IPS DF 19.7 (cell line): ENCODE measurements around the gene MGAT5.
"Not testable (repeated sequence)": the region's sequence is repeated elsewhere in the genome, so short reads cannot be mapped to it uniquely, and the experiment has no call there.

Experiments
- DNase-seq: peaks from one replicate; pipeline ENCODE4 v3.0.0-alpha.2; 2013; ENCODE audit warnings: low read depth, low spot score

The MGAT5 gene

DNA sequence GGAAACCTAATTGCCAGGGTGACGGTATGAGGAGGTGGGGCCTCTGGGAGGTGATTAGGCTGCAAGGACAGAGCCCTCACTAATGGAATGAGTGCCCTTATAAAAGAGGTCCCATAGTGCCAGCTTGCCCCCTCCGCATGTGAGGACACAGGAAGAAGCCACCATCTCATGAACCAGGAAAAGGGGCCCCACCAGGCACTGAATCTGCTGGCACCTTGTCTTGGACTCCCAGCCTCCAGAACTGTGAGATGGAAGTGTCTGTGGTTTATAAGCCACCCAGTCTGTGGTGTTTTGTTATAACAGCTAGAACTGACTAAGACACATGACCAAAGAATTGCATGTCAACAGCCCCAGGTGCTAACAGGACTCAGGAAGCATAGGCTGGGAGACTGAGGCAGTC, 214.3 kb downstream of the MGAT5 start:
- no peak for DNase-seq

- no peak for DNase-seq
Observed at GRCh38 chr2:134468776-134469175, 214.9 kb downstream of the MGAT5 start.

GRCh38 chr2:134469516-134470115, 215.7 kb downstream of the MGAT5 start:
- no peak for DNase-seq

DNA sequence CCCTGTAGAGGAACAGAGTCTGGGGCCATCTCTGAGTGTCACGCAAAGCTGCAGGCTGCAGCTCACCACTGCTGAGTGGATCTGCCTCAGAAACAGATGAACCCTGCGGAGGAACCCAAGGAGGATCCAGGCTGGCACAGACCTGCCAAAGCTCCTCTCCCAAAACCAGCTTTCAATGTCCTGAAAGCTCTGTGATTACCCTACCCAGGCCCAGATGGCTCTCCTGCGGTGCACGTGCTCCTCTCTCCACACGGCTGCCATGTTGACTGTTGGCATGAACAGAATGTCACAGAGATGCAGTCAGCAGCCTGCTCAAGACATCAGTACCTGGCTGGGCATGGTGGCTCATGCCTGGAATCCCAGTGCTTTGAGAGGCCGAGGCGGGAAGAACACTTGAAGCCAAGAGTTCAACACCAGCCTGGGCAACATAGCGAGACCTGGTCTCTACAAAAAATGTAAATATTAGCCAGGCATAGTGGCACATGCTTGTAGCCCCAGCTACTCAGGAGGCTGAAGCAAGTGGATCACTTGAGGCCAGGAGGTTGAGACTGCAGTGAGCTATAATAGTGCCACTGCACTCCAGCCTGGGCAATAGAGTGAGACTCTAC, 216.8 kb downstream of the MGAT5 start:
- no peak for DNase-seq

DNA sequence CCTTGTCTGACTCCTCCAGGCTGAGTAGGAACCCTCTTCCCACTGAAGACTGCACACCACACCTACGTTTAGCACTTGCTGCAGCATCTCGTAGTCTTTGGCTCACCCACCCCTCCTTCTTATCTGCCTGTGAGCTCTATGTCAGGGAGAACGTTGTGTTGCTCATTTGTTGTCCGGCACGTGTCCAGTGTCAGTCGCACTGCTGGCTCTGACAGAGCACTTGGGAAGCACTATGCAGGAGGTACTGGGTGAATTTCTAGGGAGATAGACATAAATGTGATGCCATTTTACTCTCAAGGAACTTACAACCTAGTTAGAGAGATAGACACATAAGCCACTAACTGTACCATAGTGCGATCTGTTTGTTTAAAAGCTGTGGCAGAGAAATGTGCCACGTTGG, 223.1 kb downstream of the MGAT5 start:
- not testable (repeated sequence) for DNase-seq

DNA sequence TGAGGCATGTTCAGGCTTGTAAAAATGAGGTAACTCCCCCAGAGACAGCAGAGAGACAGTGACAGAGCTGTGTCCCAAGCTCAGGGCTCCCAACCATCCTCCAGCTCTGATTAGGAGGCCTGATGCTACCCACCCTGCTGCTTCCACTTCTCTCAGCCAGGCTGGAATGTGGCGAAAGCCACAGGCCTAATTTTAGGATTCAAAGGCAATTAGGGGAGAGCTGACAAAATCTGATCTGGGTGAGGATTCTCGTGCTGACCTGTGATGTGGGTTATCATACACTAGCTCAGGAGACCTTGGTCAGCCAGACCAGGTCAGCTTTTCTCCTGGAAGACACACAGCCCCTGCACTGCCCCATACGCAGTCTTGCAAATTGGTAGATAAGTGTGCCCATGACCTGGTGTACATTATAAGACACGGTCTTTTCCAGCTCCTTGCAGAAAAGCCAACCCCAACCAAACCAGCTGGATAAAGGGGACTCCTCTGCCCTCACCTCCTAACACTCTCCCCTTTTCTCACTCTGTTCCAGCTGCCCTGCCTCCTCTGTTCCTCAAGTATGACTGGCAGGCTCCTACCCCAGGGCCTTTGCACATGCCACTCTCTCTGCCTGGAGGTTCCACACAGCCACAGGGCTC, 225.9 kb downstream of the MGAT5 start:
- no peak for DNase-seq

GRCh38 chr2:134482131-134482723, 228.4 kb downstream of the MGAT5 start:
- no peak for DNase-seq

GRCh38 chr2:134482766-134483340, 229.0 kb downstream of the MGAT5 start:
- DNase-seq = no peak

GRCh38 chr2:134489732-134490384, 236.0 kb downstream of the MGAT5 start:
- DNase-seq = no peak

DNA sequence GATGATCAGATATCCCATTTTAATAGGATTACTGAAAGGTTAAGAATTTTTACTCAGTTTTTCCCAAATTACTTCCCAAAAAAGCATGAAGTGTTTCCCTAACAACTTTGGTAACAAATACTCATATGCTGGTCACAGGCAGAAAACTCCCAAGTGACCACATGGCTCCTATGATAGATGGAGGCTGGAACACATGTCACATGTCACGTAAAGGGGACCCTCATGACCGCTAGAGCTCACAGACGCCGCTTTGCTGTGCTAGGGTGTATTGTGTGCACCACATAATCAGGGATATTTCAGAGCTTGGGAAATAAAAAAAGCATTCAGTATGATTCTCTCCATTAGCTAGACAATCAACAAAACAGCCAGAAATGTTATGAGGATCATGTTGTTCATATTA, 236.7 kb downstream of the MGAT5 start:
- no peak for DNase-seq

- no peak for DNase-seq
Observed at GRCh38 chr2:134491022-134491421, 237.2 kb downstream of the MGAT5 start.

GRCh38 chr2:134491771-134492441, 238.0 kb downstream of the MGAT5 start:
- no peak for DNase-seq

DNA sequence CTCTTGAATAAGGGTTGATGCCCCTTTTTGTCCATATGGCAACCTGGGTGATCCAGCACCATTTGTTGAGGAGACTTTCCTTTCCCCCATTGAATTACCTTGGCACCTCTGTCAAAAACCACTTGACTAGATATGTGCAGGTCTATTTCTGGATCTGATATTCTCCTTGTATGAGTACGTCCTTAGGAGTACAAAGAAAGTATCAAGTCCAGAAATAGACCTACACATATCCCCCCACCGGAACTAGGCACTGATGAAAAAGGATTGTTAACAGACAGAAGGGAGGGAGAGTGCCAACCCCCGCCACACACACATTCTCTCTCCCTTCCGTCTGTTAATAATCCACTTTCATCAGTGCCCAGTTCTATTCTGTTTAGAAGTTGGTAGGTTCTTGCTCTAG, 239.9 kb downstream of the MGAT5 start:
- DNase-seq = no peak

DNA sequence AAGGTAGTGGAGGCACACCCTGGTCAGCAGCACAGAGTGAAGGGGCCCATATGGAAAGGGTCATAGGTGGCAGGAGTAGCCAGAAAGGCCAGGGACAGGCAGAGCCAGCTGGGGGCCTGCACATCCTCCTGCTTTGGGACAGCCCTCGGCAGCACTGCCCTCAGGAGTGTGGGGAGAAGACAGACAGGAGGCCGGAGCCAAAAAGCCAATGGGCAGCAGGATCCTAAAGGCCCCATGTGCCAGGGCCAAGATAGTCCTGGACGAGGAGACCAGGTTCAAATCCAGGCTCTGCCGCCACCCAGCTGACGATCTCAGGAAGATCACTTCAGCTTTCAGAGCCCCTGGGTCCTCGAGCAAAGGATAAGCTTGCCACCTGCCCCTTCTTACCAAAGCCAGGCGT, 244.8 kb downstream of the MGAT5 start:
- DNase-seq = no peak

DNA sequence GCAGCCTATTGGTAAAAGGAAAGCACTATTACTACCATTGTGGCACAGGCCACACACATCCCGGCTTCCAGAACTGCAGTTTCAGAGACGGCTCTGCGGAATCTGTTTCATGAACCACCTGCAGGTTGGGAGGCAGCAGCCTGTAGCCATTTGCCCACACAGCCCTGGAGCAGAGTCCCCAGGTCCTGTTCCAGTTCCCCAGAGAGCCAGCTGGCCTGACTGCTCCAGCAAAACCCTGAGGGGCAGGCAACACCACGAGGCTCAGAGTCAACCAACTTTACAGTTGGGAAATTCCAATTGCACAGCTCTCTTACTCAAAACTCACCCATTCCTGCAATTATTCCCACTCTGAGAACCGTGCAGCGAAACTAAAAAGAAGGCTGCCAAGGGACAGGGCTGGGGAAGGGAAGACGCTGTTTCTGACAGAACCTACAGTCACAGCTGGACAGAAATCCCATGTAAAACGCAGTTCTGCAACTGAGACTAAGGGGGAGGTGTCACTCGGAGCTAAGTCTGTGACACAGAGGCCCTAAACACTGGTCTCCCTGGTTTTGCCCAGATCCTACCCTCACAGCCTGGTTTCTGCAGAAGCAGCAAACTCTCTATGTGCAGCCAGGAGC, 245.5 kb downstream of the MGAT5 start:
- DNase-seq = no peak

GRCh38 chr2:134500211-134500935, 246.5 kb downstream of the MGAT5 start:
- DNase-seq = no peak

DNA sequence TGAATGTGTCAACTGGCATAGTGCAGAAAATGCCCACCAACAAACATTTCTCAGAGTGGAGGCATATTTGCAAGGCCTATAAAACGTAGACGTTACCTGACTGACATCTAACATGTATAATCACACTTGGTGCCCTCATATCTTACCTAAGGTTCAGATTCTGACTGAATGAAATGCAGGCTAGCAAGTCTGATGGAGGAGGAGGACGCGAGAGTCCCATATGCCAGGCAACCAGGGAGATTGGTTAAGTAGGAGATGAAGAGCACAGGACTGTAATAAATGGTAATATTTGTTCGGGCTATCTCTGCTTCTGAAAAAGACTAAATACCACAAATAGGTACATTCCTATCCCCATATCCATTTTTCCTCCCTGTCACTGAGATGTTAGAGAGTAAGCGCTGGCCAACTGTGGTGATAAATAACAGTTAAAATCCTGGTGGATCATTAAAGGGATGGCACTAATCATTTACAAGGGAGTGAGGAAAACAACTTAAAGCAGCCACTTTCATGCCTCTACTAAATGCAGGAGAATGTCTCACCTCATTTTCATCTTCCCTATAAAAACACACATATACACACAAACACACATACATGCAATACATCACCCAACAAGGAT, 247.7 kb downstream of the MGAT5 start:
- no peak for DNase-seq

DNA sequence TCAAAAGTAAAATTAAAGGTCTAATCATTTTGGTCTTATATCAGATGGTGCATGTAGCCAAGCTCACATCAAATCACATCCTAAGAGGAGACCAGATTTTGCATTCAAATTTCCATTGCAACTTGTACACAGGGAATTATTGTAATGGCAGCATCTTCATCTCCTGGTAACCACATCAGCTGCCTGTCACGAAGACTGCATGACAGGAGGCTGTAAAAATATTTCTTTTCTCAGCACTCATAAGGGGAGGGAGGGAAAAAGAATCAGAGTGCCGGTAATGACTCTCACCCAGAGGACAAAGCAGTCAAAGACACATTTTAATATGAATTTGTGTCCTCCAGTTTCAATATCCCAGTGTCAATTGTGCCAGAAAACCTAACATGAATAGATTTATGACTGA, 248.2 kb downstream of the MGAT5 start:
- DNase-seq = no peak
